KMS-11 (cell line): Measurements from ENCODE around the gene CDKN3.

ENCODE experiments used
- H2AFZ ChIP-seq: fragments of 200-600 bp; sonication (generic); 2 replicates; pipeline ENCODE4 v1.6.1; 2016; ENCODE audit warnings: antibody characterized with exemption, mixed run types, low read depth
- H3K27ac ChIP-seq: fragments of 200-600 bp; sonication (generic); 2 replicates; pipeline ENCODE4 v1.6.1; 2016; ENCODE audit warnings: mild to moderate bottlenecking, mixed run types
- H3K27me3 ChIP-seq: fragments of 200-600 bp; sonication (generic); 2 replicates; pipeline ENCODE4 v1.6.1; 2017; ENCODE audit warnings: mild to moderate bottlenecking, low read depth, mixed run types, moderate library complexity; ENCODE audit not compliant: insufficient read depth
- H3K36me3 ChIP-seq: fragments of 200-600 bp; sonication (generic); 2 replicates; pipeline ENCODE4 v1.6.1; 2017; ENCODE audit warnings: mild to moderate bottlenecking, mixed run types; ENCODE audit not compliant: insufficient read depth
- H3K4me1 ChIP-seq: fragments of 200-600 bp; sonication (generic); 2 replicates; pipeline ENCODE4 v1.6.1; 2016; ENCODE audit warnings: mild to moderate bottlenecking, low read depth, mixed run types; ENCODE audit not compliant: poor library complexity, severe bottlenecking
- H3K4me2 ChIP-seq: fragments of 200-600 bp; sonication (generic); 2 replicates; pipeline ENCODE4 v1.7.0; 2016; ENCODE audit warnings: mild to moderate bottlenecking, mixed run types
- H3K4me3 ChIP-seq: fragments of 200-600 bp; sonication (generic); IDR thresholded peaks from 2 replicates; pipeline ENCODE4 v1.6.1; 2017; ENCODE audit warnings: low read depth, low read length, mixed read lengths; ENCODE audit not compliant: insufficient read depth
- H3K79me2 ChIP-seq: fragments of 200-600 bp; sonication (generic); 2 replicates; pipeline ENCODE4 v1.6.1; 2016; ENCODE audit warnings: low read depth, mixed run types; ENCODE audit not compliant: insufficient read depth
- H3K9ac ChIP-seq: fragments of 200-600 bp; sonication (generic); 2 replicates; pipeline ENCODE4 v1.6.1; 2016; ENCODE audit warnings: mild to moderate bottlenecking, mixed run types
- H4K20me1 ChIP-seq: fragments of 200-600 bp; sonication (generic); 2 replicates; pipeline ENCODE4 v1.6.1; 2016; ENCODE audit warnings: mild to moderate bottlenecking, mixed run types; ENCODE audit not compliant: insufficient read depth
- TF ChIP-seq, protein P1 (sequence below): fragments of 200-600 bp; sonication (generic); conservative IDR thresholded peaks from 2 replicates; pipeline ENCODE4 v1.6.1; 2017; ENCODE audit warnings: low read depth, mild to moderate bottlenecking, antibody characterized with exemption, low read length, moderate library complexity, mixed read lengths

The CDKN3 gene

DNA sequence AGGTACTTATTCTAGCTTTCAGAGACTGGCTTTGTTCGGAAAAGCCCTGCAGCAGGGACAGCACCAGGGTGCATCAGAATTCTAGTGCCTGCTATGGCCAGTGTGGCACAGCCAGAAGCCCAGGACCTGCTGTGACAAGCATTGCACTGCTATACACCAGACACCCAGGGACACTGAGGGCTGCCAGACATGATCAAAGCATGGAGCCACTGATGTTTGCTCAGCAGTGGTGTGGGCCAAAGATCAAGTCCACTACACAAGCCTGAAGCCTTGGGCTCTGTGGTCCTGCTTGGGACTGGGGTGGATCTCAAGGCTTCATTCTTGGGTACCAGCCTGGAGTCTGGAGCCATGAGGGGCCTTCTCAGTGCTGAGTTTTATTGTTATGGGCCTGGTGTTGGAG is 36.1 kb upstream of the CDKN3 start:
- TF ChIP-seq, protein P1, sequence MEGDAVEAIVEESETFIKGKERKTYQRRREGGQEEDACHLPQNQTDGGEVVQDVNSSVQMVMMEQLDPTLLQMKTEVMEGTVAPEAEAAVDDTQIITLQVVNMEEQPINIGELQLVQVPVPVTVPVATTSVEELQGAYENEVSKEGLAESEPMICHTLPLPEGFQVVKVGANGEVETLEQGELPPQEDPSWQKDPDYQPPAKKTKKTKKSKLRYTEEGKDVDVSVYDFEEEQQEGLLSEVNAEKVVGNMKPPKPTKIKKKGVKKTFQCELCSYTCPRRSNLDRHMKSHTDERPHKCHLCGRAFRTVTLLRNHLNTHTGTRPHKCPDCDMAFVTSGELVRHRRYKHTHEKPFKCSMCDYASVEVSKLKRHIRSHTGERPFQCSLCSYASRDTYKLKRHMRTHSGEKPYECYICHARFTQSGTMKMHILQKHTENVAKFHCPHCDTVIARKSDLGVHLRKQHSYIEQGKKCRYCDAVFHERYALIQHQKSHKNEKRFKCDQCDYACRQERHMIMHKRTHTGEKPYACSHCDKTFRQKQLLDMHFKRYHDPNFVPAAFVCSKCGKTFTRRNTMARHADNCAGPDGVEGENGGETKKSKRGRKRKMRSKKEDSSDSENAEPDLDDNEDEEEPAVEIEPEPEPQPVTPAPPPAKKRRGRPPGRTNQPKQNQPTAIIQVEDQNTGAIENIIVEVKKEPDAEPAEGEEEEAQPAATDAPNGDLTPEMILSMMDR = no peak
- no peak overlapping the region for H3K4me3 ChIP-seq
- H3K4me2 ChIP-seq = no peak overlapping the region
- H3K4me1 ChIP-seq = no peaks in the 10 kb centered on the region
- no peak overlapping the region for H2AFZ ChIP-seq
- no peaks in the 10 kb centered on the region for H4K20me1 ChIP-seq
- no peak overlapping the region for H3K9ac ChIP-seq
- no peak overlapping the region for H3K27ac ChIP-seq
- no peaks in the 10 kb centered on the region for H3K27me3 ChIP-seq
- no peaks in the 10 kb centered on the region for H3K36me3 ChIP-seq
- no peaks in the 10 kb centered on the region for H3K79me2 ChIP-seq

DNA sequence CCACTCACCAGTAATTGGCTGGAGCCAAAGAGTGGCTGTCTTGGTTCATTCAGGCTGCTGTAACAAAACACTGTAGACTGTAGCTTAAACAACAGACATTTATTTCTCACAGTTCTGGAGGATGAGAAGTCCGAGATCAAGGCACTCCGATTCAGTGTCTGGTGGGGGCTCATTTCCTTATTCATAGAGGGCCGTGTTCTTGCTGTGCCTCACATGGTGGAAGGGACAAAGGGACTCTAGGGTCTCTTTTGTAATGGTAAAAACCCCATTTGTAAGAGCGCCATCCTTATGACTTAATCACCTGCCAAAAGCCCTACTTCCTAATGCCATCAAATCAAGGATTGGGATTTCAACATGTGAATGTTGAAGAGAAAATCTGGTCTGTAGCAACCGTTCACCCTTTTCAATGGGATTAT is 34.7 kb upstream of the CDKN3 start:
- Histone ChIP-seq H3K9ac (no peak overlapping the region), H2AFZ (no peak overlapping the region), H4K20me1 (no peaks in the 10 kb centered on the region), H3K4me2 (no peak overlapping the region), H3K27me3 (no peaks in the 10 kb centered on the region), H3K4me3 (no peak overlapping the region), H3K36me3 (no peaks in the 10 kb centered on the region), H3K4me1 (no peaks in the 10 kb centered on the region), H3K27ac (no peak overlapping the region), H3K79me2 (no peaks in the 10 kb centered on the region)
- TF ChIP-seq, protein P1 = no peak

DNA sequence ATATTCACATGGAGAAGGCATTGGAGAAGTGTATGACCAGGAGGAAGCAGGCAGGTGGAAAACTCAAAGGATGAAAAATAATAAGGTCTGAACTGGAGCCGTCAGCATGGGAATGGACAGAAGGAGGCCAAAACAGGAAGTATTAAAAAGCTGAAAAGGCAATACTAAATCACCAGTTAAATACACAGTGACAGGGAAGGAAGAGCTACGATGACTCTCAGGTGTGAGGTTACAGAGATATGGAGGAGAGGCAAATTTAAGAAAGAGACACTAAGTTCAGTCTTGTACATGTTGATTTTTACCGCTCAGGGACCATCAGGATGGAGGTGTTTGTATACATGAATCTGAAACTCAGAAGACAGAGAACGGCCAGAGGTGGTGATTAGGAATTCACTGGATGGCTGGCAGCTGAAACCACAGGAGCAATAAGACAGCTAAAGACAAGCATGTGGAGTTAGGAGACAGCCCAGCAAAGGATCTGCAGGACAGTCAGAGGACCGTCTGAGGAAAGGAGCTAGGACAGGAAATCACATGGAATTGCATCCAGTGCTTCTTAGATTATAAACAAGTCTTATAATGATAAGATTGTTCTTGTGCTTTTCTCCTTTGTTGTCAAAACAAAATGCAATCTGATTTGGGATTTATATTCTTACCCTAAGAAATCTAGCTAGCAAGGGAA is 33.9 kb upstream of the CDKN3 start:
- Histone ChIP-seq H2AFZ (no peak overlapping the region), H3K4me1 (no peaks in the 10 kb centered on the region), H3K27ac (no peak overlapping the region), H3K9ac (no peak overlapping the region), H3K4me2 (no peak overlapping the region), H3K4me3 (no peak overlapping the region), H3K36me3 (no peaks in the 10 kb centered on the region), H4K20me1 (no peaks in the 10 kb centered on the region), H3K79me2 (no peaks in the 10 kb centered on the region), H3K27me3 (no peaks in the 10 kb centered on the region)
- TF ChIP-seq, protein P1 = no peak

DNA sequence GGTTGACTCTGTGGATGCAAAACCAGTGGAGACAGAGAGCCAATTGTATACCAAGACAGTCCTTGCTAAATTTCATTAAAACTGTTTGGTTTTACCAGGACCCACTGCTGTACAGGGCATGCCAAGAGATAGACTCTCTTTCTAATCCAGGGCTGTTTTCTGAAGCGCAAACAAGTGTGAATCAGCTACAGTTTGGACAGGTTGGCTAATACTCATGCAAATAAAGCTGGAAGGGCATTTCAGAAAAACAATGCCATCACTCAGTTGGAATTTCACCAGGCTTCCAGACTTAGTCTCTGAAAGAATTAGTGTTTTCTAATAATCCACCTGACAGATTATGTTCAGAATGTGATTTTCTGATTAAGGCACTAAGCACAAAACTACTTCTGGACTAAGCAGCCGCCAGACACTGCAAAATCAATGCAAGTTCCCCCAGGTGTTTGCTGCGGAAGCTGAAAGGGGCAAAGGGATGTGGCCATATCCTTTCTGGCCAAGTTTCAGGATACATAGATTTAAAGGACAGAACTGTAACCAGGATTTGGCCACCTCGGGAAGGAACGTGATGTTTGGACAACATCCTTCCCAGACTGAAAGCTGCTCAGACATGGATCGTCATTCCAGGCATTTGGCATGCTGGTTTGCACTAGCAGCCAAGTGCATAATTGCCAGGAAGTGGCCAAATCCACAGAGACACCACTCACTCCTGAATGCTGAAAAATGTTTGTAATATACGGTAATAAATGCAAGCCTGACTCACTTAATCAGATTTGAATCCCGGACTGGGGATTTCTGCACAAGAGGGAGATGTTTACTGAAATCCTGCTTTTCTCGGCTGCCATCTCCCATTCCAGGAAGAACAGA is 32.0 kb upstream of the CDKN3 start:
- Histone ChIP-seq H3K4me1 (no peaks in the 10 kb centered on the region), H3K27me3 (no peaks in the 10 kb centered on the region), H3K4me3 (no peak overlapping the region), H3K9ac (no peak overlapping the region), H3K36me3 (no peaks in the 10 kb centered on the region), H3K4me2 (no peak overlapping the region), H4K20me1 (no peaks in the 10 kb centered on the region), H3K79me2 (no peaks in the 10 kb centered on the region), H2AFZ (no peak overlapping the region), H3K27ac (no peak overlapping the region)
- TF ChIP-seq, protein P1 = no peak
